Thymus (tissue), 11 donors: Measurements from ENCODE around the gene SCTR. TPM values are rescaled to one million over a fixed set of nuclear protein-coding genes. Genes with fewer than 3 reads are reported as not detected.

Source experiments
- DNase-seq, 9 donors: peaks; one replicate each; pipeline ENCODE4 v3.0.0-alpha.2; 2013; ENCODE audit warnings: low spot score in 9 of 9, low read depth in 6 of 9, missing footprints in 1 of 9
- H3K27ac ChIP-seq, 2 donors: one replicate each; pipeline ENCODE4 v1.5.1; 2013; ENCODE audit warnings: control low read depth in 1 of 2, low read depth in 1 of 2, low read length in 1 of 2, mild to moderate bottlenecking in 1 of 2, moderate library complexity in 1 of 2
- H3K27me3 ChIP-seq, 2 donors: one replicate each; pipeline ENCODE4 v1.5.1; 2013; ENCODE audit warnings: low read length in 1 of 2; ENCODE audit not compliant: control insufficient read depth in 2 of 2, insufficient read depth in 1 of 2
- H3K36me3 ChIP-seq, 2 donors: one replicate each; pipeline ENCODE4 v1.5.1; 2013; ENCODE audit warnings: low read length in 1 of 2, mild to moderate bottlenecking in 1 of 2, moderate library complexity in 1 of 2; ENCODE audit not compliant: control insufficient read depth in 2 of 2, insufficient read depth in 2 of 2
- H3K4me1 ChIP-seq, 2 donors: one replicate each; pipeline ENCODE4 v1.5.1; 2013; ENCODE audit warnings: low read length in 2 of 2; ENCODE audit not compliant: control insufficient read depth in 2 of 2, insufficient read depth in 2 of 2
- H3K4me3 ChIP-seq, 2 donors: one replicate each; pipeline ENCODE4 v1.5.1; 2013; ENCODE audit warnings: low read length in 2 of 2, control low read depth in 1 of 2, mild to moderate bottlenecking in 1 of 2
- H3K9me3 ChIP-seq, 2 donors: one replicate each; pipeline ENCODE4 v1.5.1; 2013; ENCODE audit warnings: low read length in 1 of 2, mild to moderate bottlenecking in 1 of 2; ENCODE audit not compliant: control insufficient read depth in 2 of 2, insufficient read depth in 1 of 2
- WGBS: extraction: QIAGEN DNeasy Blood & Tissue Kit; methylation state at CpG from one replicate; pipeline ENCODE4 v1.1.7; 2013; 5-methylcytosine and 5-hydroxymethylcytosine counted together
- polyA plus RNA-seq: library from polyadenylated mRNA; stranded (reverse); fragments of 200-250 nt; gene quantifications from one replicate; pipeline ENCODE4 v1.2.3, GENCODE V29; 2013
- total RNA-seq: library from RNA; stranded (reverse); fragments of 120-200 nt; gene quantifications from one replicate; pipeline ENCODE4 v1.2.4, GENCODE V29; 2013
- donor health status: healthy.

Gene SCTR
- total and polyA plus RNA-seq, 2 donors: 0.24 to 1.5 TPM

DNA sequence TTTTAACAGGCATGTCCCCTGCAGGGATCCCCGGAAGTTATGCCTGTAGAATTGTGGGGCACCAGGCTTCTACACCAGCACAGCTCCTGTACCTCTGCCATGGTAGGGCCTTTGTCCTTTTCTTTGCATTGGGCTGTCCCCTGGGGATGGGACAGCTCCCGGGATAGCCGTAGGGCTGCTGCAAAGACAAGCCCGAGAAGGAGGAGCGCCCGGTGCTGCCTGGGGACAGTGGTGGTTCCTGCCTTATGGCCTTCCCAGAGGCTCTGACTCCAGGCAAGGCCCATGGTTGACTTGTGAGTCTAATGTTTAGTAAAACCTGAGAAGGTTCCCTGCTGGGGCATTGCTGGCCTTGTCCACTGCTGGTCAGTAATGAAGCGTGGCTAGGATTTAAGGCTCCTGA, 61.7 kb downstream of the SCTR start:
- H3K27me3 ChIP-seq: no peaks in the 10 kb centered on the region
- DNase-seq: no peak

DNA sequence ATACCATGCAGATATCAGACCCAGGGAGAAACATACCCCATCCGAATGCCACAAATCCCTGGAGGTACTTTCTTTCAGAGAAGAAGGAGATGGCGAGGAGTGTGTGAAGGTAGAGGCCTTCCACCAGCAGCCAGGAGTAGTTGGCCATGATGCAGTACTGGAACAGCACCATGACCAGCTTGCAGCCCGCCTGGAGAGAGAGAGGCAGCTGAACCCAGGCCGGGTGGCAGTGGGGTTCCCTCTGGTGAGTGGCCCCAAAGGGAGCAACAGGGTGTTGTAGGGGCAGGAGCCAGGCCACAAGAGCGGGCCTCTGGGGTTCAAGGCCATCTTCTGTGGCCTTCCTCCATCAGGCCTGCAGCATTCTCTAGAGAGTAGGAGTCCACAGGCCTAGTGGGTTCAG, 62.5 kb downstream of the SCTR start:
- Histone ChIP-seq H3K27me3 (no peaks in the 10 kb centered on the region), H3K36me3 (no peaks in the 10 kb centered on the region), H3K4me3 (no peak overlapping the region), H3K27ac (no peak overlapping the region), H3K4me1 (no peaks in the 10 kb centered on the region), H3K9me3 (no peaks in the 10 kb centered on the region)
- 94% methylated on average over 5 of the region's 5 CpGs for WGBS
- DNase-seq: no peak

More for the DNA sequence above, 61.7 kb downstream of the SCTR start:
- Histone ChIP-seq H3K4me1 (no peaks in the 10 kb centered on the region), H3K4me3 (no peak overlapping the region), H3K36me3 (no peaks in the 10 kb centered on the region), H3K27ac (no peak overlapping the region), H3K9me3 (no peaks in the 10 kb centered on the region)
- WGBS: 98% methylated on average over 7 of the region's 7 CpGs

DNA sequence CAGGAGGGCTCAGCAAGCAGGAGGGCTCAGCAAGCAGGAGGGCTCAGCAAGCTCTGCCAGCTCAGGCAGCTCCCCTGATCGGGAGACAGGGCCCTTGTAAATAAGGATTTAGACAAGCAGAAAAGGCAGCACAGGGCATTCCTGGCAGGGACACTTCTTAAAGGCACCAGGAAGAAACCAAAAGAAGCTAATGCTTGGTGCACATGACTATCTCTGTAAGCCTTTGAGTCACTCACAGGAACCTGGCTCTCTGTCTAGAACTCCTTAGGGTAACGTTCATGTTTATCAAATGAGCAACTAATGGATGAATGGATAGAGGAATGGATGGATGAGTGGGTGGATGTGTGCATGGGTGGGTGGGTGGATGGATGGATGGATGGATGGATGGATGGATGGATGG, 64.2 kb downstream of the SCTR start:
- Histone ChIP-seq H3K4me1 (no peaks in the 10 kb centered on the region), H3K9me3 (no peaks in the 10 kb centered on the region), H3K4me3 (no peak overlapping the region), H3K36me3 (no peaks in the 10 kb centered on the region), H3K27me3 (no peaks in the 10 kb centered on the region), H3K27ac (no peak overlapping the region)
- WGBS: 93% methylated on average over 2 of the region's 2 CpGs
- DNase-seq: no peak

DNA sequence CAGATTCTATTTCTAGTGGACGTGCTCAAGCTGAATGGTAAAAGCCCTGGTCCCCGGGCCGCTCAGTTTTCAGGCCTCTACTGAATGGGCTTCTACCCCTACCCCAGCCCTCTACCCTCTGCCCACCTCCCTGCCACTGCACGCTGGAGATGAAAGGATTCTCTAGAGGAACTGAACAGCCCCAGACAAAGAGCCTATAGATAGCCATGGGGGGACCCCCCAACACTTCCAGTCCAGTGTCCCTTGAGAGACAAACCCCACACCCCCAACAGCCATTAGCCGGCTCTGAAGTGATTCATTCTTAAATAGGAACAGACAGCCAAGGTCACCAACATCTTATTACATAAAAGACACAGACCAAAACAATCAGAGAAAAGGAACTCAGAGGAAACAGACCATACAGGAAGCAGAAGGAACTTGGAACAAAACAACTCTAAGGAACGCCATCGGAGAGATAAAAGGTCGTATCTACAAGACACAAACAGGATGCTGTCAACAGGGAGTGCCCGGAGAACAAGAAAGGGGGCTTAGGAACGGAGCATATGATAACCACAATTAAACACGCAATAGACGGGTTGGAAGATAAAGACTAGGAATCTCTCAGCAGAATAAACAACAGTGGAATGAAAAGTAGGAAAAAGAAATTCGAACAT, 69.1 kb downstream of the SCTR start:
- WGBS: 45% methylated on average over 13 of the region's 13 CpGs
- no peaks in the 10 kb centered on the region for H3K36me3 ChIP-seq
- no peaks in the 10 kb centered on the region for H3K4me1 ChIP-seq
- peaks cover 0 to 7% of the 10 kb centered on the region in 2 donors for H3K27me3 ChIP-seq
- no peaks in the 10 kb centered on the region for H3K9me3 ChIP-seq
- DNase-seq: no peak
- H3K4me3 ChIP-seq: no peak overlapping the region
- no peak overlapping the region for H3K27ac ChIP-seq

DNA sequence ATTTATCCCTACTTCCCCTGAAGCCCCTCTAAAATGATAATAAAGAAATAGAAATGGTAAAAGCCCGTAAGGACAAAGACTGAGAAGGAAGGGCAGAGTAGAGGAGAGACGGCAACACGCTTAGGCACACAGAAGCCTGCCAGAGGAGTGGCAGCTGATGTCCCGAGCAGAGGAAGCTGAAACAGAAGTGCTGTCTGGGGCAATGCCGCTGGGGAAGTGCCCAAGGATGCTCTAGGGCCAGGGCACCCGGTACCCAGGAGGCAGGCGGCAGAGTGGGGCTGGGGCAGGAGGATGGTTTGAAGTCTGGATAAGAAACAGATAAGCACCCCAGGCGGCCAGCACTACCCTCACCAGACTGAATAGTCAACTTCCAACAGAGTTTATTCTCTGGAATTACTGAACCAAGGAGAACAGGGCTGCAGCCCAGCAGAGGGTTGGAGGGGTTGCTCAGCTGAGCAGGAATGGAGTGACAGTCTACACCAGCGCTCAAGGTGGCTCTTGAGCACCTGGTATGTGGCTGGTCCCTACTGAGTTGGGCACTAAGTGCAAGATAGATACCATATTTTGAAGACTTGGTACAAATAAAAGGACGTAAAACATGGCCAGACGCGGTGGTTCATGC, 70.2 kb downstream of the SCTR start:
- no peak overlapping the region for H3K27ac ChIP-seq
- 76% methylated on average over 12 of the region's 12 CpGs for WGBS
- no peaks in the 10 kb centered on the region for H3K9me3 ChIP-seq
- H3K4me3 ChIP-seq: no peak overlapping the region
- no peaks in the 10 kb centered on the region for H3K4me1 ChIP-seq
- H3K36me3 ChIP-seq: no peaks in the 10 kb centered on the region
- DNase-seq: no peak
- H3K27me3 ChIP-seq: peaks cover 0 to 7% of the 10 kb centered on the region in 2 donors

DNA sequence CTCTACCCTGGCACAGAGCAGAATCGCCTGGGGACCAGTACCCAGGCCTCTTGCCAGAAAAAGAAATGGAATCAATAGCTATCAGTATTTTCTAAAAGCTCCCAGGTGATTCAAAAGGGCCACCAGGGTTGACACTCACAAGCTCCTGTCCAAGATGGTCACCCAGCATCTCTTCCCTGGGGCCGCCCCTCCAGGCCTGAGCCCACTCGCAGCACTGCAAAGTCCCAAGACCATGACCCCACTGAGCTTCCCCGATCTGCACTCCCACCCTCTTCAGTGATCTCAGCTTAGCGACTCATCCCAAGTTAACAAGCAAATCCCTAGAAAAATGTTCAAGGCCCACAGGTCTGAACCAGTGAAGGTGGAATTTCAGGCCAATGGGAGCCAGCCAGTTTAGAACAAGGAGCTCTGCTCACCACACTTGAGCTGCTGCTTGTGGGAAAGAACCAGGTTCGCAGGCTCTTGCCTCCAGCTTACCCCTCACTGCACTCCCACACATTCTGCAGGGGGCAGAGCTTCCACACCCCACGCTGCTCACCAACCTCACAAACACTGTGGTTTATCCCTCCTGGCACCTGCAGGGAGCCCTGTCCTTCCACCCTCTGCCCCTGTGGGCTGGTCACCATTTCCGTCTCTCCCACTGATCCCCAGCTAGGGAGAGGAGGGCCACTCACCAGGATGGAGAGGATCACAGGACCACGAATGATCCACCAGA, 72.8 kb downstream of the SCTR start:
- Histone ChIP-seq H3K36me3 (no peaks in the 10 kb centered on the region), H3K27ac (no peak overlapping the region), H3K4me1 (no peaks in the 10 kb centered on the region), H3K9me3 (no peaks in the 10 kb centered on the region), H3K27me3 (peaks cover 0 to 7% of the 10 kb centered on the region in 2 donors), H3K4me3 (no peak overlapping the region)
- DNase-seq: no peak
- WGBS: 92% methylated on average over 9 of the region's 9 CpGs

DNA sequence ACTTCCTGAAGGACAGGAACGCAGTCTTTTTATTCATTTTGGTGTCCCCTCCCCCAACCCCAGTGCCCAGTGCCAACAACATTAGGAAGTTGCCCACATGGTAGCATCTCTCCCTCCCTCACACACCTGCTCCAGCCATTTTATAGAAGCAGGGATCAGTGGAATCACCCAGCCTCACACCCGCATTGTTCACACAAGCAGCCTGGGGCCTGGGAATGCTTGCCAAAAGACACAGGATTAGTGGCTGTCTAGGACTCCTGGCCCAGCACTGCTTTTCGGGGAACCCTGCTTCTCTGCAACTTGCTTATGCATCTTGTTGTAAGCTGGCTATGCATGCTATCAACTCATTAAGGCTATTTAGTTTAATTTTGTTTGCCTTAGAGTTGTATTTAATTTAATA, 74.8 kb downstream of the SCTR start:
- no peaks in the 10 kb centered on the region for H3K4me1 ChIP-seq
- no peak overlapping the region for H3K4me3 ChIP-seq
- H3K27ac ChIP-seq: no peak overlapping the region
- H3K9me3 ChIP-seq: no peaks in the 10 kb centered on the region
- H3K27me3 ChIP-seq: peaks cover 0 to 7% of the 10 kb centered on the region in 2 donors
- no peaks in the 10 kb centered on the region for H3K36me3 ChIP-seq
- WGBS: 96% methylated on average over 3 of the region's 3 CpGs
- no peak for DNase-seq

DNA sequence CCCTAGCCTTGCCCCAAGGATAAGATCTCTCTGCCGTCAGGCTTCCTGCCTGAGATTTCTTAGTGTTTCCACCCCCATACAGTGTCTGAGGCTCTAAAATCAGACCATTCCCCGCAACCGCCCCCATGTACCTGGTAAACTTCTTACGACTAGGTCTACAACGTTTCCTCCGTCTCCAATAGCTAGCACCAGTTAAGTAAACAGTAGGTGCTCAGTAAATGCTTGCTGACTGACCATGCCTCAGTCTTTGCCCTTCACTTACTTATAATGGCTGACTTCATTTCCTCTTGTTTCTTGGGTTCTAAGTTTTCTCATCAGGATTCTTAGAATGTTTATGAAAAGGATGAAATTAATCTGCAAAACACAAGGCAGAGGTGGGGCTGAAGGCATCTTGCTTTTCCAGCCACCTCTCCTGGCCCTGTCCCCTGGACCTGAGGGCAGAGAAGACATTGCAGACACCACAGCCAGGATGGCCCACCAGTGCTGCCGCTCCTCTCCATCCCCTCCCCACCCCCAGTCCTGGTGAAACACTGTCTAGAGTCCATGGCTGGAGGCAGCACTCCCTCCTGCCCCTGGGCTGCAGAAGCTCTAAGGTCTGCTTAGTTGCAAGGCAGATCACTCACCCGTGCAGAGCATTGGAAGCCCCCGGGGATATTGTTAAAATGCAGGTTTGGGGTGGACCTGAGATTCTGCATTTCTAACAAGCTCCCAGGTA, 75.7 kb downstream of the SCTR start:
- H3K36me3 ChIP-seq: no peaks in the 10 kb centered on the region
- DNase-seq: no peak
- peaks cover 0 to 2% of the 10 kb centered on the region in 2 donors for H3K27me3 ChIP-seq
- H3K27ac ChIP-seq: no peak overlapping the region
- 92% methylated on average over 9 of the region's 9 CpGs for WGBS
- H3K4me1 ChIP-seq: no peaks in the 10 kb centered on the region
- H3K4me3 ChIP-seq: no peak overlapping the region
- no peaks in the 10 kb centered on the region for H3K9me3 ChIP-seq

DNA sequence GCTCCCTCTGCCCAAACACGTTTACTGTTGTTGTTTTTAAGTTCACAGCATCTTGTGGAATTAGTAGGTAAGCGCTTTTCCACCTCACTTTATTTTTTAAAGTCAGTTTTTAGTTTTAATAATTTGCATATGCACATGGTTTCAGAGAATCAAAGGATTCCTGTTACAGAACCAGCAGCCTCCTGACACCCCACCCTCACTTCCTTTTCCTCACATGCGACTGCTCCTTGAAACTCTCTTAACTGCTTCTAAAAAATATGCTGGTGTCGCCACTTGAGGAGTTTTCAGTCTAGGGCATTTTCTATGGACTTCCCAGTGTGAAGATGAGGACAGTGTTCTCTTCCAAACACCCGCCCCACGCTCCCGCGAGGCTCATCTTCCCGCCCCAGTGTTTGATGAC, 78.2 kb downstream of the SCTR start:
- DNase-seq: no peak
- H3K4me1 ChIP-seq: no peaks in the 10 kb centered on the region
- H3K4me3 ChIP-seq: no peak overlapping the region
- no peaks in the 10 kb centered on the region for H3K36me3 ChIP-seq
- 76% methylated on average over 9 of the region's 9 CpGs for WGBS
- H3K27ac ChIP-seq: no peak overlapping the region
- H3K9me3 ChIP-seq: no peaks in the 10 kb centered on the region
- no peaks in the 10 kb centered on the region for H3K27me3 ChIP-seq
